Skeletal muscle satellite cell (primary cell): ENCODE data around the gene ATXN7L3B.

Source experiments
- H3K27me3 ChIP-seq: 2 replicates; pipeline ENCODE4 v1.7.0; 2013; ENCODE audit warnings: low read length; ENCODE audit not compliant: control insufficient read depth, insufficient read depth
- H3K36me3 ChIP-seq: 2 replicates; pipeline ENCODE4 v1.7.0; 2013; ENCODE audit warnings: mild to moderate bottlenecking, control low read depth, low read length; ENCODE audit not compliant: insufficient read depth
- H3K4me1 ChIP-seq: 2 replicates; pipeline ENCODE4 v1.7.0; 2013; ENCODE audit warnings: low read length; ENCODE audit not compliant: control insufficient read depth, insufficient read depth
- H3K4me2 ChIP-seq: 2 replicates; pipeline ENCODE4 v1.7.0; 2013; ENCODE audit warnings: mild to moderate bottlenecking, low read length
- H3K4me3 ChIP-seq: 2 replicates; pipeline ENCODE4 v1.7.0; 2013; ENCODE audit warnings: low read length
- H3K9ac ChIP-seq: 2 replicates; pipeline ENCODE4 v1.7.0; 2013; ENCODE audit warnings: mild to moderate bottlenecking, low read depth, low read length, moderate library complexity
- H3K9me3 ChIP-seq: replicated peaks from 2 replicates; pipeline ENCODE4 v1.7.0; 2013; ENCODE audit warnings: mild to moderate bottlenecking, control low read depth, low read length

ATXN7L3B gene

GRCh38 chr12:74559728-74560127, 22.1 kb downstream of the ATXN7L3B start:
- no peak overlapping the region for H3K4me3 ChIP-seq
- H3K4me1 ChIP-seq: no peaks in the 10 kb centered on the region
- no peaks in the 10 kb centered on the region for H3K27me3 ChIP-seq
- H3K9ac ChIP-seq: no peak overlapping the region
- H3K4me2 ChIP-seq: no peak overlapping the region
- H3K9me3 ChIP-seq: no peaks in the 10 kb centered on the region
- no peaks in the 10 kb centered on the region for H3K36me3 ChIP-seq

GRCh38 chr12:74563927-74564326, 26.3 kb downstream of the ATXN7L3B start:
- Histone ChIP-seq H3K36me3 (no peaks in the 10 kb centered on the region), H3K4me3 (no peak overlapping the region), H3K9ac (no peak overlapping the region), H3K27me3 (no peaks in the 10 kb centered on the region), H3K4me1 (no peaks in the 10 kb centered on the region), H3K9me3 (no peaks in the 10 kb centered on the region), H3K4me2 (no peak overlapping the region)

GRCh38 chr12:74578486-74578885, 40.9 kb downstream of the ATXN7L3B start:
- Histone ChIP-seq H3K9me3 (no peaks in the 10 kb centered on the region), H3K4me3 (no peak overlapping the region), H3K4me1 (no peaks in the 10 kb centered on the region), H3K4me2 (no peak overlapping the region), H3K36me3 (no peaks in the 10 kb centered on the region), H3K27me3 (no peaks in the 10 kb centered on the region), H3K9ac (no peak overlapping the region)

GRCh38 chr12:74579446-74579845, 41.8 kb downstream of the ATXN7L3B start:
- no peak overlapping the region for H3K4me3 ChIP-seq
- no peaks in the 10 kb centered on the region for H3K36me3 ChIP-seq
- no peaks in the 10 kb centered on the region for H3K27me3 ChIP-seq
- H3K9me3 ChIP-seq: no peaks in the 10 kb centered on the region
- H3K4me2 ChIP-seq: no peak overlapping the region
- H3K4me1 ChIP-seq: no peaks in the 10 kb centered on the region
- no peak overlapping the region for H3K9ac ChIP-seq

- Histone ChIP-seq H3K9me3 (no peaks in the 10 kb centered on the region), H3K36me3 (no peaks in the 10 kb centered on the region), H3K9ac (no peak overlapping the region), H3K4me2 (no peak overlapping the region), H3K4me1 (no peaks in the 10 kb centered on the region), H3K27me3 (no peaks in the 10 kb centered on the region), H3K4me3 (no peak overlapping the region)
Measured at GRCh38 chr12:74579981-74580380, 42.3 kb downstream of the ATXN7L3B start.

- no peaks in the 10 kb centered on the region for H3K36me3 ChIP-seq
- H3K9ac ChIP-seq: no peak overlapping the region
- no peaks in the 10 kb centered on the region for H3K9me3 ChIP-seq
Measured at GRCh38 chr12:74581439-74581838, 43.8 kb downstream of the ATXN7L3B start.

GRCh38 chr12:74584483-74585062, 46.9 kb downstream of the ATXN7L3B start:
- Histone ChIP-seq H3K36me3 (no peaks in the 10 kb centered on the region), H3K4me3 (no peak overlapping the region)

More at GRCh38 chr12:74581439-74581838, 43.8 kb downstream of the ATXN7L3B start:
- Histone ChIP-seq H3K4me2 (no peak overlapping the region), H3K4me1 (no peaks in the 10 kb centered on the region), H3K4me3 (no peak overlapping the region), H3K27me3 (no peaks in the 10 kb centered on the region)

GRCh38 chr12:74586251-74586650, 48.6 kb downstream of the ATXN7L3B start:
- H3K4me3 ChIP-seq: no peak overlapping the region
- H3K36me3 ChIP-seq: no peaks in the 10 kb centered on the region
- no peak overlapping the region for H3K9ac ChIP-seq
- no peak overlapping the region for H3K4me2 ChIP-seq
- H3K9me3 ChIP-seq: no peaks in the 10 kb centered on the region
- no peaks in the 10 kb centered on the region for H3K4me1 ChIP-seq
- H3K27me3 ChIP-seq: no peaks in the 10 kb centered on the region

More at GRCh38 chr12:74584483-74585062, 46.9 kb downstream of the ATXN7L3B start:
- Histone ChIP-seq H3K27me3 (no peaks in the 10 kb centered on the region), H3K9me3 (no peaks in the 10 kb centered on the region), H3K9ac (no peak overlapping the region), H3K4me1 (no peaks in the 10 kb centered on the region), H3K4me2 (no peak overlapping the region)
